Adrenal gland (tissue), 12 donors: ENCODE results near the gene KLHL22. TPM values are rescaled to one million over a fixed set of nuclear protein-coding genes. Genes with fewer than 3 reads are reported as not detected.

ENCODE experiments used
- DNase-seq, 7 donors: peaks; one replicate each; pipeline ENCODE4 v3.0.0-alpha.2; 2019 to 2020
- H3K27ac ChIP-seq, 5 donors: fragments of 200-600 bp; sonication (generic) in 4 of 5; 1 replicate in 3 of 5; 2 replicates in 2 of 5; pipeline versions ENCODE4 v1.5.1 to v1.8.0; 2016 to 2020; ENCODE audit warnings: mild to moderate bottlenecking in 1 of 5
- H3K27me3 ChIP-seq: fragments of 200-600 bp; 2 replicates; pipeline ENCODE4 v1.8.0; 2021
- H3K36me3 ChIP-seq, 2 donors: fragments of 200-600 bp; replicated peaks in 1 of 2; 1 replicate in 1 of 2; 2 replicates in 1 of 2; pipeline versions ENCODE4 v1.5.1 to v1.8.0; 2018 to 2022
- H3K4me1 ChIP-seq, 2 donors: fragments of 200-600 bp; replicated peaks in 1 of 2; 1 replicate in 1 of 2; 2 replicates in 1 of 2; pipeline versions ENCODE4 v1.5.1 to v1.8.0; 2018 to 2021
- H3K4me3 ChIP-seq, 4 donors: fragments of 200-600 bp; sonication (generic) in 3 of 4; one replicate each; pipeline ENCODE4 v1.5.1; 2016 to 2018
- H3K9me3 ChIP-seq, 3 donors: fragments of 200-600 bp; sonication (generic) in 1 of 3; replicated peaks in 1 of 3; 1 replicate in 2 of 3; 2 replicates in 1 of 3; pipeline versions ENCODE4 v1.5.1 to v1.8.0; 2016 to 2021
- POLR2A ChIP-seq, 2 donors: fragments of 450-650 bp; IDR thresholded peaks; one replicate each; pipeline ENCODE4 v1.6.1; 2017; ENCODE audit warnings: antibody characterized with exemption in 2 of 2, mild to moderate bottlenecking in 2 of 2, moderate library complexity in 1 of 2
- WGBS, 4 donors: extraction: QIAGEN DNeasy Blood & Tissue Kit in 2 of 4; methylation state at CpG; one replicate each; pipeline versions ENCODE4 v1.1.5 to v1.1.7; 2013 to 2017; 5-methylcytosine and 5-hydroxymethylcytosine counted together
- intact Hi-C, 2 donors: fragments of 100-400 bp; cut with DNase I; formaldehyde crosslinking; loops; one replicate each; pipeline versions ENCODE4 v1.14.1 to v1.15.0; 2022 to 2023
- polyA plus RNA-seq, 3 donors: library from polyadenylated mRNA; stranded (reverse); fragments of 200-250 nt in 2 of 3; fragments of 350-450 nt in 1 of 3; fragmentation: Illumina TruSeq in 1 of 3; extraction: RNeasy Lipid Tissue Mini Kit (QIAGEN cat#74804) in 1 of 3; gene quantifications; one replicate each; pipeline ENCODE4 v1.2.3, GENCODE V29; 2013 to 2014
- total RNA-seq, 9 donors: library from RNA; depleted of rRNA in 4 of 9; stranded (reverse); fragments of >200 nt in 4 of 9; fragments of 120-200 nt in 1 of 9; fragmentation: NEBNext Ultra II Directional in 1 of 9; extraction: Animal tissue kit (Norgen Biotek cat#: 25700) in 1 of 9; gene quantifications; one replicate each; pipeline versions ENCODE4 v1.1.0 to v1.2.4, GENCODE V29; 2013 to 2023
- TF ChIP-seq, protein P1 (sequence below), 6 experiments: fragments of 450-650 bp in 4 of 6; fragments of 200-600 bp in 2 of 6; sonication (generic) in 1 of 6; IDR thresholded peaks; 1 replicate in 5 of 6; 2 replicates in 1 of 6; pipeline versions ENCODE4 v1.5.1 to v1.8.0; 2016 to 2021; ENCODE audit warnings: antibody characterized with exemption in 6 of 6, mild to moderate bottlenecking in 2 of 6, moderate library complexity in 1 of 6
- donor health status: healthy with polysubstance abuse.
- donor health status: Bipolar disorder and iron deficiency.
- donor health status: DM: yes; HTN: yes; CAD: no.
- donor health status: DM: no; HTN: no; CAD: no.
- donor health status: DM: no; HTN: no; CAD: no.
- donor health status: DM: yes; HTN: yes; CAD: no.

KLHL22 gene
- total and polyA plus RNA-seq, 12 donors, result 15.3 to 38.8 (median 27.6) TPM

DNA sequence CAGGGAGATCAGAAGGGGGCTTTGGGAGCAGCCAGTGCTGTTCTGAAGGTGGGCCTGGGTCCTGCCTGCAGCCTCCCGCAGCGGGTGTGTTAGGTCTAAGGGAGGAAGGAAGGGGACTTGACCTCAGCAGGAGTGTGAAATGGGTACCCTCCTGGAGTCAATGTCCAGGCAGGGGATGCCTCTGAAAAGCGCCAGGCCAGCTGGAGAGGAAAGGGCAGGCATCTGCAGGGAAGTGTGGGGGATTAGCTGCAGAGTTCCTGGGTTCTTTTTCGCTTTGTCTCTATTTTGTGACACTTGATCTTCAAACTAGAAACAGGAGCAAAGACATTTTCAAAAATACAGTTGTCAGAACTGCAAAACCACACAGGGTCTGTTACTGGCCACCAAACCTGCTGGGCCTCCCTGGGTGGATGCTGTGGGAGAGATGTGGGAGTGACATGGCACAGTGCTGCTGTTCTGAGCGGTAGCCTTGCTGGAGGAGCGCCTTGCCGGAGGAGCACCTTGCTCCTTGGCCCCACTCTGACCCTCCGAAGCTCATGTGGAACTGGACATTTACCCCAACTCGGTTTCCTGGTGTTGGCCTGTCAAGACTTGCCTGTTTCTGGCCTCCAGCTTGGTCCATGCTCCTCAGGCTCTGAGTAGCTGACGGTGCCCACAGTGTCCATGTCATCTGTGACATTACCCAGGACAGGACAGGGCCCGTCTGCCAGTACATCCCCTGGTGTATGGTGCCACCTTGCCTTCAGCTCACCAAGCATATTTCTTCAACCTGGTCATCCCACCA, 37.7 kb upstream of the KLHL22 start:
- TF ChIP-seq, protein P1, sequence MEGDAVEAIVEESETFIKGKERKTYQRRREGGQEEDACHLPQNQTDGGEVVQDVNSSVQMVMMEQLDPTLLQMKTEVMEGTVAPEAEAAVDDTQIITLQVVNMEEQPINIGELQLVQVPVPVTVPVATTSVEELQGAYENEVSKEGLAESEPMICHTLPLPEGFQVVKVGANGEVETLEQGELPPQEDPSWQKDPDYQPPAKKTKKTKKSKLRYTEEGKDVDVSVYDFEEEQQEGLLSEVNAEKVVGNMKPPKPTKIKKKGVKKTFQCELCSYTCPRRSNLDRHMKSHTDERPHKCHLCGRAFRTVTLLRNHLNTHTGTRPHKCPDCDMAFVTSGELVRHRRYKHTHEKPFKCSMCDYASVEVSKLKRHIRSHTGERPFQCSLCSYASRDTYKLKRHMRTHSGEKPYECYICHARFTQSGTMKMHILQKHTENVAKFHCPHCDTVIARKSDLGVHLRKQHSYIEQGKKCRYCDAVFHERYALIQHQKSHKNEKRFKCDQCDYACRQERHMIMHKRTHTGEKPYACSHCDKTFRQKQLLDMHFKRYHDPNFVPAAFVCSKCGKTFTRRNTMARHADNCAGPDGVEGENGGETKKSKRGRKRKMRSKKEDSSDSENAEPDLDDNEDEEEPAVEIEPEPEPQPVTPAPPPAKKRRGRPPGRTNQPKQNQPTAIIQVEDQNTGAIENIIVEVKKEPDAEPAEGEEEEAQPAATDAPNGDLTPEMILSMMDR (IDR thresholded peaks at IDR 0.05), result no peak
- no peak for TF ChIP-seq POLR2A (IDR thresholded peaks at IDR 0.05)
- WGBS, 4 donors, result 83 to 89% (median 86%) methylated on average over 9 to 11 of the region's 11 CpGs
- Histone ChIP-seq H3K36me3 (peaks cover 0 to 19% of the 10 kb centered on the region in 2 donors), H3K4me1 (peaks cover 33 to 51% of the 10 kb centered on the region in 2 donors), H3K9me3 (no peaks in the 10 kb centered on the region), H3K27me3 (no peaks in the 10 kb centered on the region), H3K27ac (peak overlapping the region in 4 of 5 donors; percentile 83 to 90 (median 87)), H3K4me3 (no peak overlapping the region)
- intact Hi-C loops, result no loop called here
- no peak for DNase-seq

DNA sequence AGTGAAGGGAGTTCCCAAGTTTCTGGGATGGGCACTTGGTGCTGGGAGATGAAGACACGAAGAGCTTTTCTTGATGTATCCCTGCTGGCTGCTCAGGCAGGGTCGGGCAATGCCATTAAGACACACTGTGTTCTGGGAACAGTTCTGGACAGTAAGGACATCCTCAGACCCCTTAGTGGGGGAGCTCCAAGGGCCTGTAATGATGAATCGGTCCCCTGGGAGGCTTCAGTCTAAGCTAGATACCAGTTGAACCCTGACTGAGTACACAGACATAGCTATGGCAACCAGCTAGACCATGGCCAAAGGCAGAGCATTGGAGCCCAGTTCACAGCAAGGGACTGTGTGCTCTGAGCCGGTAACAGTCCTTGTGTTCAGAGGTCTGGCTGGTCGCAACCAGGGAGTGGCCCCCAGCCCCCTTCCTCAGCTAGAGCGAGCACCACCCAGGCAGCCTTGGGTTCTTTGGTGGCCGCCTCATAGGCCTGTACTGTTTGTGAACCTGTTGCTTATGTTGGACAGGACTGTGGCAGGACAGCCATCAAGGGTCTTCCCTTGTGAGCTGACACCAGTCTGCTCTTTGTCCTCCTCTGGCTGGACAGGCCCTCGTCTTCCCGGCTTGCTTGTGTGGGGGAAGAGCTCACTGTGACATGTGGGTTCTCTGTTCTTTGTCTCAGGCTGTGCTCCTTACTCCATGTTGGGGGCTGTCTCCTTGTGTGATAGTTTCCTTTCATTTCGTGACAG, 36.8 kb upstream of the KLHL22 start:
- Histone ChIP-seq H3K4me3 (no peak overlapping the region), H3K36me3 (peaks cover 0 to 13% of the 10 kb centered on the region in 2 donors), H3K27me3 (no peaks in the 10 kb centered on the region), H3K9me3 (no peaks in the 10 kb centered on the region), H3K27ac (peak overlapping the region in 4 of 5 donors; percentile 83 to 90 (median 87)), H3K4me1 (peaks cover 33 to 52% of the 10 kb centered on the region in 2 donors)
- no peak for DNase-seq
- TF ChIP-seq, protein P1 (IDR thresholded peaks at IDR 0.05), result no peak
- TF ChIP-seq POLR2A (IDR thresholded peaks at IDR 0.05), result no peak
- intact Hi-C loops, result no loop called here
- 73 to 83% (median 75%) methylated on average over 6 to 10 of the region's 10 CpGs for WGBS, 4 donors

DNA sequence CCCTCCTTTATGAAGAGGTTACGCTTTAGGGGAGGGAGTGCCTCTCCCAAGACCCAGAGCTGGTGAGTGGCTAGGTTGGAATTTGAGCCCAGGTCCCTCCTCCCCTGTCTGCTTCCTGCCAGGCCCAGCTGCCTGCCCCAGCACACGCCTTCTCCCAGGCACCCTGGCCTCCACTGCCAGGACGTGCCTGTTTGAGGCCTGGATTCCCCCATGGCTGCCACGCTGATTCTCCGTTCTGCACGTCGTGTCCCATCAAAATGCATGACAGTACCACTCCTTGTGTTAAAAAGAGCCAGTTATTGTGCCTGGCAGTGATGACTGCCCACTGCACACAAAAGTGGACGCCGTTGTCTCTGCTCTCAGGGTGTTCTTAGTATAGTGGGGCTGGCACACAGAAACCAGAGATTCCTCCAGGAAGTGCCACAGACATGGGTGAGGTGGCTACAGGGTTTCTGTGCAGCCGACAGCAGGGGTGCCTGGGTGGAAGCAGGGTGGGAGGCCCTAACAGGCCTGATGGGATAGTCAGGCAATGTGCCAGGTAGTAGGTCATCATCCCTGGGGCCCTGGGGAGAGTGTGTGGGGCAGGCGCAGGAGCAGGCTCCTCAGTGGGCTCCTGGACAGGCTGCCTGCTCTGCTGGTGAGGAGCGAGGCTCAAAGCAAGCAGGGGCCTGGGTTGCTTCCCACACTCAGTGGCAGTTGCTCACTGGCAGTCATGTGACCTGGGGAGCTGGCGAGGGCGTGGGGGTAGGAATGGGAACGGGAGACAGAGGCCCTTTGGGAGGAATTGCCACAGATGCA, 36.0 kb upstream of the KLHL22 start:
- no peak overlapping the region for H3K4me3 ChIP-seq
- peak overlapping the region; percentile 42 to 90 (median 86) for H3K27ac ChIP-seq
- WGBS, 4 donors, result 30 to 47% (median 39%) methylated on average over 11 to 15 of the region's 15 CpGs
- H3K4me1 ChIP-seq, result peaks cover 41 to 57% of the 10 kb centered on the region in 2 donors
- no peaks in the 10 kb centered on the region for H3K9me3 ChIP-seq
- no peaks in the 10 kb centered on the region for H3K27me3 ChIP-seq
- peaks cover 0 to 7% of the 10 kb centered on the region in 2 donors for H3K36me3 ChIP-seq
- intact Hi-C loops, result no loop called here
- DNase-seq, result peak in 6 of 7 donors; percentile 80 to 88 (median 85)
- TF ChIP-seq, protein P1 (IDR thresholded peaks at IDR 0.05), result no peak
- peak in 1 of 2 donors; percentile 75 for TF ChIP-seq POLR2A (IDR thresholded peaks at IDR 0.05)

DNA sequence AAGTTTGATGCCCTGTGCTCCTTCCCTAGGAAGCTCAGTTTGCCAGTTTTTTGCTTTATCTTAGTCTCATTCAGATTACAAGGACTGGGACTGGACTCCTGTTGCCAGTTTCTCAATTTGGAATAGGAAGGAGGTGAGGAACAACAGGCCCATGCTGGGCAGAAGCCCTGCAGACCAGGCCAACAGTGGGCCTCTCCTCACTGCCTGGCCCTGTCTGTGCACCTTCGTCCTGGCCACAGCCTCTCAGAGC, 35.5 kb upstream of the KLHL22 start:
- WGBS, 4 donors, result 0 to 30% (median 23%) methylated on average over 1 of the region's 1 CpG; no CpG with 5 or more reads in 1 of the 4 donors
- Histone ChIP-seq H3K9me3 (no peaks in the 10 kb centered on the region), H3K27me3 (no peaks in the 10 kb centered on the region), H3K4me1 (peaks cover 41 to 57% of the 10 kb centered on the region in 2 donors), H3K27ac (peak overlapping the region; percentile 42 to 90 (median 86)), H3K36me3 (peaks cover 0 to 7% of the 10 kb centered on the region in 2 donors), H3K4me3 (no peak overlapping the region)
- intact Hi-C loops, result no loop called here
- TF ChIP-seq POLR2A (IDR thresholded peaks at IDR 0.05), result peak in 1 of 2 donors; percentile 7
- TF ChIP-seq, protein P1 (IDR thresholded peaks at IDR 0.05), result no peak
- DNase-seq, result no peak
